Muscle of leg (tissue), 11 donors: ENCODE results near the gene PLA2G6. TPM values are rescaled to one million over a fixed set of nuclear protein-coding genes. Genes with fewer than 3 reads are reported as not detected.
"Not testable (repeated sequence)": the region's sequence is repeated elsewhere in the genome, so short reads cannot be mapped to it uniquely, and the experiment has no call there.

Experiments
- DNase-seq: peaks from one replicate; pipeline ENCODE4 v3.0.0; 2013
- H3K27ac ChIP-seq: one replicate; pipeline ENCODE4 v1.5.1; 2013; ENCODE audit warnings: mild to moderate bottlenecking, low read length, control low read depth
- H3K27me3 ChIP-seq: one replicate; pipeline ENCODE4 v1.6.1; 2013; ENCODE audit warnings: low read length; ENCODE audit not compliant: control insufficient read depth, insufficient read depth
- H3K36me3 ChIP-seq: one replicate; pipeline ENCODE4 v1.6.1; 2013; ENCODE audit warnings: low read length; ENCODE audit not compliant: control insufficient read depth, insufficient read depth
- H3K4me1 ChIP-seq: one replicate; pipeline ENCODE4 v1.6.1; 2013; ENCODE audit warnings: low read length; ENCODE audit not compliant: control insufficient read depth, insufficient read depth
- H3K4me3 ChIP-seq: one replicate; pipeline ENCODE4 v1.5.1; 2013; ENCODE audit warnings: low read length, control low read depth
- H3K9me3 ChIP-seq: replicated peaks from 2 replicates; pipeline ENCODE4 v1.6.1; 2013; ENCODE audit warnings: low read depth, low read length; ENCODE audit not compliant: control insufficient read depth
- WGBS: methylation state at CpG from one replicate; pipeline ENCODE4 v1.1.5; 2013; ENCODE audit warnings: missing lambda C conversion rate; ENCODE audit not compliant: insufficient coverage; 5-methylcytosine and 5-hydroxymethylcytosine counted together
- polyA plus RNA-seq, 8 donors: library from polyadenylated mRNA; unstranded; fragments of 120-200 nt; gene quantifications; one replicate each; pipeline versions ENCODE4 v1.2.1 to v1.2.3, GENCODE V29; 2013; ENCODE audit warnings: inconsistent platforms in 1 of 8, low replicate concordance in 1 of 8; ENCODE audit not compliant: insufficient read length in 8 of 8, insufficient read depth in 1 of 8
- total RNA-seq: library from RNA; stranded (reverse); fragments of 120-200 nt; gene quantifications from one replicate; pipeline ENCODE4 v1.2.4, GENCODE V29; 2013

Gene PLA2G6
- total and polyA plus RNA-seq, 9 donors: 6.3 to 14.2 (median 10.1) TPM

DNA sequence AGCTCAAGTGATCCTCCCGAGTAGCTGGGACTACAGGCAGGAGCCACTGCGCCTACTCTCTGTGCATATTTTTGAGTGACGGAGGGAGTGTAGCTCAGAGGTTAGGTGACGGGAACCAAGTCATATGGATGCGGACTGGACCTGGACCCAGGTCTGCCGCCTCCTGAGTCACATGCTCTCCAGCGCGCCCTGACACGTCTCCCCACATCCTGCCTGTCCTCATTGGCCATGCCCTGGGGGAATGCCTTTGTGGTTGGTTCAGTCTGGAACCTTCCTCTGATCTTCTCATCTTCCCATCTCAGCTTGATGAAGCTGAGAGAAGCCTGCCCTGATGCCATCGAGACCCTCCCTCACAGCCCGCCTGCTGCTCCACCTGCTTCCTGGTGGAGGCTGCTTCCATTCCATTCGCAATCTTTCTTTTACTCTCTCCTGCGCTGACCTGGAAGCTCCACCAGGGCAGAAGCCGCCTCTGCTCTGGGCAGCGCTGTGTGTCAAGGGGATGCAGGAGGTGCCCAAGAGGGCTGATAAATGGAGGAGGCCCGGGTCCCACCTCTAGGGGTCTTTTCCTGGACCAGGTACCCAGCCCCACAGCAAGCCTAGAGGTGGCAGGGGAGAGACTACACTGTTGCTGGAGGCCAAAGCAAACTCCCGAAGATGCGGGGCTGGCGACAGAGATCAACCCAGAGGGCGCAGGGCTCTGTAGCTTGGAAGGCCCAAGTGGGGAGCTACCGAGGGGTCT, 57.2 kb downstream of the PLA2G6 start:
- DNase-seq: no peak
- 91% methylated on average over 13 of the region's 21 CpGs for WGBS
- no peaks in the 10 kb centered on the region for H3K27me3 ChIP-seq
- peaks cover 13% of the 10 kb centered on the region for H3K36me3 ChIP-seq
- H3K4me1 ChIP-seq: peaks cover 3% of the 10 kb centered on the region
- H3K4me3 ChIP-seq: no peak overlapping the region
- no peak overlapping the region for H3K27ac ChIP-seq
- no peaks in the 10 kb centered on the region for H3K9me3 ChIP-seq

DNA sequence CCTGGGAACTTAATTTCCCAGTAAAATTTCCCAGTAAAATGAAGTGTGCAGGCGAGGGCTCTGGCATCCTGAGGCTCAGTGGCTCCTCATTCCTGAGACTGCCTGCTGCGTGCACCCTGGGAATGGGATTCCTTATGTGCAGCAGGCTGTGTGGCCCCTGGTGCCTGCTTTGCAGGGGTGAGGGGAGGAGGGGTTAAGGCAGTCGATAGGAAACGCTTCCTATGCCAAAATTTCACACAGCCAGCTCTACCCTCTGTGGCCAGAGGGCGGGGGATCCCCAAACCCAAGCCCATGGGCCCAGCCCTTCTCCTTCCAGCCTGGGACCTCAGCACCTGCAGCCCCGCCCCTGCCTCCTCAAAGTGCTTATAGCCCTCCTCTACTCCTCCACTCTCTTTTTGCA, 59.0 kb downstream of the PLA2G6 start:
- DNase-seq: no peak
- WGBS: 90% methylated on average over 2 of the region's 6 CpGs
- no peak overlapping the region for H3K27ac ChIP-seq
- H3K4me1 ChIP-seq: peaks cover 3% of the 10 kb centered on the region
- H3K27me3 ChIP-seq: no peaks in the 10 kb centered on the region
- no peaks in the 10 kb centered on the region for H3K9me3 ChIP-seq
- H3K4me3 ChIP-seq: no peak overlapping the region
- peaks cover 7% of the 10 kb centered on the region for H3K36me3 ChIP-seq

DNA sequence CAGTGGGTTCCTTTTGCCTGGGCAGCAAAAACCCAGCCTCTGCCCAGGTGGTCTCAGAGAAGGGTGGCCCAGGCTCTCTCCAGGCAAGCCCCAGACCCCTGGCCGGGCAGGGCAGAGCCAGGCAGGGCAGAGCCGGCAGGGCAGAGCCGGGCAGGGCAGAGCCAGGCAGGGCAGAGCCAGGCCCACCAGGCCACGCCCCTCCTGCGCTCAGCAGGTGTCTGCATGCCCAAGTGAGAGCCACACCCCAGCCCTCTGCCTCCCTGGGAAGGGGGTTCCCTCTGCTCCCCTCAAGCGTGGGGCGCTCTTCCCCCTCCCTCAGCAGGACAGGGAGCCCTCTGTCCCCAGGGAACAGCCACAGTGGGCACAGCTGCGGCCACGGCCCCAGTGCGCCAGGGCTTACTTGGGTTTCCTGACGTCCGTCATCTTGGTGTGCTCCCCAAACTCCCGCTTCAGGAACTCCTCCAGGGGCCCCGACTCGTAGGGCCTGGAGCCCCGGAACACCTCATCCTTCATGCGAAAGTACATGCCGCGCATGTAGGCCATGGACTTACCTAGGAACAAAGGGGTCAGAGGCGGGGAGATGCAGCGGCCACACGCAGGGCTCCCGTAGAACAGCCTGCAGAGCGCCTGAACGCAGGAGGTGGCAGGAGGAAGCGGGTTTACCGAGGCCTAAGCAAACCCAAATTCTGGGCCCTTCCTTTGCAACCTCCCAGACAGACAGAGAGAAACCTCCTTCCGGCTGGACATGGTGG, 61.1 kb downstream of the PLA2G6 start:
- Histone ChIP-seq H3K36me3 (no peaks in the 10 kb centered on the region), H3K27me3 (no peaks in the 10 kb centered on the region), H3K27ac (no peak overlapping the region), H3K9me3 (no peaks in the 10 kb centered on the region), H3K4me1 (no peaks in the 10 kb centered on the region), H3K4me3 (no peak overlapping the region)
- 82% methylated on average over 27 of the region's 28 CpGs for WGBS
- DNase-seq: no peak

DNA sequence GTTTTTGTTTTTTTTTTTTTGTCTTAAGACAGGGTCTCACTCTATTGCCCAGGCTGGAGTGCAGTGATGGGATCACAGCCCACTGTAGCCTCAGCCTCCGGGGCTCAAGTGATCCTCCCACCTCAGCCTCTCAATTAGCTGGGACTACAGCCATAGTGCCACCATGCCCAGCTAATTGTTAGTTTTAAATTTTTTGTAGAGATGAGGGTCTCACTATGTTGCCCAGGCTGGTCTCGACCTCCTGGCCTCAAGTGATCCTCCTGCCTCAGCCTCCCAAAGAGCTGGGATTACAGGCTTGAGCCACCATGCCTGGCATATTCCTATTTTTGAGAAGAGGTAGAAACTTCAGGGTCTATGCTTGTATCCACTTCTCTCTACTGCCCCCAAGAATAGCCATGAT, 62.9 kb downstream of the PLA2G6 start:
- H3K27me3 ChIP-seq, H3K9me3 ChIP-seq, DNase-seq, H3K27ac ChIP-seq, H3K4me3 ChIP-seq, H3K36me3 ChIP-seq: not testable (repeated sequence)
- H3K4me1 ChIP-seq: peaks cover 14% of the 10 kb centered on the region
- WGBS: no CpG with 5 or more reads among the region's 2 CpGs

DNA sequence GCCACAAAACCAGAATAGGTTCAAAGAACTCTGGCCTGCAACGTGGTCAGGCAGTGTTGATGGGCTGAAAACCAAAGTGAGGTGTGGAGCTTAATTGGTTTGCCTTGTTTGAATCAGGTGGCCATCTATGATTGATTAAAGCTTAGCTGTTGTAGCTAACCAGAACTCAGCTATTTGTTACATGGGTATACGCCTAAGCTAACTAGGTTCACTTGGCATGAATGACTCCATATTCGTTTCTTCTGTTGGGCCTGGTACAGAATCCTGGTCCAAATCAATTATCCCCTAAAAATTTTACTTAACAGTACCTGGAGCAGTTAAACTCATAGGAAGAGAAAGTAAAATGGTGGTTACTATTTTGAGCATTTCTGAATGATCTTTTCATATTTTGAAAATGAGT, 63.4 kb downstream of the PLA2G6 start:
- Histone ChIP-seq H3K36me3 (no peaks in the 10 kb centered on the region), H3K27ac (no peak overlapping the region), H3K4me1 (peaks cover 20% of the 10 kb centered on the region), H3K9me3 (no peaks in the 10 kb centered on the region), H3K4me3 (no peak overlapping the region), H3K27me3 (no peaks in the 10 kb centered on the region)
- DNase-seq: no peak
- WGBS: 50% methylated on average over 1 of the region's 3 CpGs

DNA sequence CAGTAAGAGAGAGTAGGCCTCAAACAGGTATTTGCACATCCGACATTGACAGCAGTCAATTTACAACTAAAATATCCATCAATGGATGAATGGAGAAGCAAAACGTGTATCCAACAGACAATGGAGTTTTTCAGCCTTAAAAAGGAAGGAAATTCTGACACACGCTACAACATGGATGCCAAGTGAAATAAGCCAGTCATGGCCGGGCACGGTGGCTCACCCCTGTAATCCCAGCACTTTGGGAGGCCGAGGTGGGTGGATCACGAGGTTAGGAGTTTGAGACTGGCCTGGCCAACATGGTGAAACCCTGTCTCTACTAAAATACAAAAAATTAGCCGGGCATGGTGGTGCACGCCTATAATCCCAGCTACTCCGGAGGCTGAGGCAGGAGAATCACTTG, 64.1 kb downstream of the PLA2G6 start:
- not testable (repeated sequence) for H3K4me3 ChIP-seq, H3K9me3 ChIP-seq, H3K36me3 ChIP-seq, H3K27me3 ChIP-seq, H3K27ac ChIP-seq, DNase-seq
- peaks cover 20% of the 10 kb centered on the region for H3K4me1 ChIP-seq
- WGBS: 96% methylated on average over 4 of the region's 10 CpGs

DNA sequence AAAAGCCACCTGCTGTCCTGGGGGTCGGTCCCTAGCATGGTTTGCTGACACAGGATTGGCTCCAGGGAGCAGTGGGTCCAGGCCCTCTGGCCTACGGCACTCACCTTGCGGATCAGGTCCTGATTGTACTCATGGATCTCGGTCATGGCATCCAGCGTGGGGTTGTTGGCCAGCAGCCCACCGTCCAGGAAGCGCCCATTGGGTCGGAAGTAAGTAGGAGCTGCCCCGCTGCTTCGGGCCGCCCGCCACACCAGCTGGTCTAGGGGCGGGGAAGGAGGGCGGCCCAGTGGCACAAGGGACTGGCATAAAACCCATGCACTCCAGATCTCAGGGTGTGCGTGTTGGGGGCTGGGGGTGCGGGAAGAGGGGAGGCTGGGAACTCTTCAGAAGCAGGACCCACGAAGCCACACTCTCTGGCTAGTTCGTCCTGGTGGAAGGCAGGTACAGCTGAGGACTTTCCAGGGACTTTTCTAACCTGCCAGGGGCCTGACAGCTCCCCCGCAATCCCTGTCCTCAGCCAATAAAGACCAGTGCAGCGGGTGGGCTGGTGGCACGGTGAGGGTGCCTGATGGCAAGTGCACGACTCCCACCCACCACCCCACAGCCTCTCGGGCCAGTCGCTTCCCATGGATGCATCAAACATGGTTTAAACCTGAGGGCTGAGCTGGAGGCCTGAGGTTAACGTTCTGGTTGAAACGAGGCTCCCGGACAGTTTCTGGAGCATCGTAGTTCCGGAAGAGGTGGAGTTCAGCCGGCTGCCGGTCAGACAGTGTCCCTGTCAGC, 66.0 kb downstream of the PLA2G6 start:
- no peak for DNase-seq
- no peaks in the 10 kb centered on the region for H3K27me3 ChIP-seq
- 91% methylated on average over 29 of the region's 31 CpGs for WGBS
- H3K27ac ChIP-seq: no peak overlapping the region
- no peaks in the 10 kb centered on the region for H3K9me3 ChIP-seq
- no peak overlapping the region for H3K4me3 ChIP-seq
- H3K4me1 ChIP-seq: peaks cover 32% of the 10 kb centered on the region
- no peaks in the 10 kb centered on the region for H3K36me3 ChIP-seq

DNA sequence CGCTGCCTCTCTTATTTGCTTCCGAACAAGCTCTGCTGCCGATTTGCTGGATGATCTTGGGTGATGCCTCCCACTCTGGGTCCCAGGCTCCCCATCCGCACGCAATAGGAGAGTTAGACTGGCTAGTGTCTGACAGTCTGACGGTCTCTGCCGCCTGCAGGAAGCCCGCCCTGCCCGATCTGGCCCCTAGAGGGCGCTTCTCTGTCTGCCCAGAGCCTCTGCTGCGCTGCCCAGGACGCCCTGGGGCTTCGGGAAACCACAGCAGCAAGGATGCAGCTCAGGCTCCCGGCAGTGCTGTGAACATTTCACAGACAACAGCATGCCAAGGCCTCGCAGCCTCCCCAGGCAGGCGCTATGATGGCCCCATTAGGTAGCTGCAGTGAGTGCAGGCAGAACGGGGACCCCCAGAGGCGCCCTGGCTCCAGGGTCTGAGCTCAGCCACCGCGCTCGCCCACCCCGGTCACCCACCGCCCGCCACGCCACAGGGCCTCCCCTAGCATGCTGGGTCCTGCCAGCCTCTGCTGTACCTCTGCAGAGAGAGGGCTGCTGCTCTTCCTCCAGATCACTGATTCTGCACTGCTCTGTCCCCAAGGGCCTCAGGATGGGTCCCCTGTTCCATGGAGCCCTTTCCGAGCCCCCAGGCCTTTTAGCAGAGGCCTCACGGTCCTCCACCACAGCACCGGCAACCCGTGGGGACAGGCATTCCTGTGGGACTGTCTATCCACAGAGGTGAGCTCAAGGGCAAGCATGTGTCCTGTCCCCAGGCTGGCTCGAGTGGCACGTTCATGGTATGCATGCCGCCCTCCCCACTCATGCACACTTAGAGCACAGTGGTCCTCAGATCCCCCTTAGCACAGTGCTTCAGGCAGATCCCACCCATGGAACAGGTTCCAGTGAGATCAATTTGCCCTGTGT, 66.9 kb downstream of the PLA2G6 start:
- Histone ChIP-seq H3K4me3 (no peak overlapping the region), H3K27me3 (no peaks in the 10 kb centered on the region), H3K36me3 (no peaks in the 10 kb centered on the region), H3K4me1 (peaks cover 37% of the 10 kb centered on the region), H3K9me3 (no peaks in the 10 kb centered on the region), H3K27ac (no peak overlapping the region)
- DNase-seq: peak; percentile 83
- WGBS: 45% methylated on average over 32 of the region's 32 CpGs

DNA sequence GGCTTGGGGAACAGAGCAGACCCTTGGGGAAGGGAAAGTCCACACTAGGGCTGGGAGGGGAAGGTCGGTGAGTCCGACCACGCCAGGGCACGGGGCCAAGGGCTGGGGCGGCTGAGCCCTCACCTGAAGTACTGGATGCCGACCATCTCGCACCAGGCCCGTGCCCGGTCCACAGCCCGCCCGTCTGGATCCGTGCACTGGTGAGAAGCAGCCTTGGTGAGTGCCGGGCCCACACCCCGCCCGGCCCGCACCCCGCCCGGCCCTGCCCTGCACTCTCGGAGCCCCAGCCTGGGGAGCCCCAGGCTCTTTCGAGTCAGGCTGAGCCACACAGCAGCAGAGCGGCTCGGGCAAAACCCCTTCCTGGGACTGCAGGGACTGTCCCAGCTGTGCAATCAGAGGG, 69.2 kb downstream of the PLA2G6 start:
- Histone ChIP-seq H3K27me3 (no peaks in the 10 kb centered on the region), H3K36me3 (no peaks in the 10 kb centered on the region), H3K4me3 (no peak overlapping the region), H3K4me1 (peaks cover 48% of the 10 kb centered on the region), H3K27ac (no peak overlapping the region), H3K9me3 (no peaks in the 10 kb centered on the region)
- WGBS: 89% methylated on average over 22 of the region's 22 CpGs
- DNase-seq: no peak
